ENCODE measurements around the gene CDKAL1. TPM values are rescaled to one million over a fixed set of nuclear protein-coding genes. Genes with fewer than 3 reads are reported as not detected.

Gene CDKAL1
- total and polyA plus RNA-seq, 2 of the 13 experiments (the other 11 are each of a cell fraction or from before 2014, with no cell fraction given), result 9.5 to 27.7 TPM

DNA sequence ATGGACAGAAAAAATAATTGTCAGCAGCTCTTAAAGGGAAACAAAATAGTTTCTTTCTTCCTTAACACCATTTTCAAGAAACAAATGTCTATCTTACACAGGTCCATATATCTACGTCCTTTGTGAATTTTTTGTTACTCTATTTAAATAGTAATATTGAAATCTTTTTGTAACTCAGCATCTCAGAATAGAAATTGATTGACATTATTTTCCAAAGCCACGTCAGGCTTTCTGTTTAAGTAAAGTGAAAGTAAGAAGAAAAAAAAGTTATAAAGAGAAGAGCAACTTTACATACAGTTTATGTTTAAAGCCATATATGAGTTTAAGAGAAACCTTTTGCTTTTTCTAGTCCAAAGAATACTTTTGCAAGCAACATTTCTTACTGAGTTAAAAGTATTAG is 656.4 kb downstream of the CDKAL1 start:
- ChIA-PET CTCF (ENCODE audit: low intra/inter-chr PET ratio, low total read pairs) (no interaction called here), POLR2A (no interaction called here)
- ATAC-seq, result no peak
- BruUV-seq (replicated peaks), result no TSS peak
- Histone ChIP-seq H4K20me1 (ENCODE audit: insufficient read depth, low read length) (no peaks in the 10 kb centered on the region), H3K9me3 (ENCODE audit: low read length) (no peaks in the 10 kb centered on the region), H2AFZ (ENCODE audit: low read length) (no peak overlapping the region), H3K4me1 (ENCODE audit: insufficient read depth, low read length) (peaks cover 16% of the 10 kb centered on the region), H3K4me2 (ENCODE audit: low read depth, low read length) (no peak overlapping the region), H3K4me3 (replicated peaks in 1 of 3; ENCODE audit: insufficient read depth in 1 of 3, low read depth in 2 of 3, low read length in 3 of 3) (no peak overlapping the region), H3K36me3 (replicated peaks in 1 of 2; ENCODE audit: control insufficient read depth in 1 of 2, insufficient read depth in 2 of 2, low read length in 2 of 2) (no peaks in the 10 kb centered on the region), H3K79me2 (ENCODE audit: insufficient read depth, low read length) (no peaks in the 10 kb centered on the region), H3K9ac (ENCODE audit: insufficient read depth, low read depth, low read length) (no peak overlapping the region), H3K27ac (ENCODE audit: extremely low read length, insufficient read depth, low read length) (no peak overlapping the region), H3K27me3 (ENCODE audit: control insufficient read depth in 1 of 2, insufficient read depth in 2 of 2, low read length in 2 of 2) (no peaks in the 10 kb centered on the region)
- DNase-seq (ENCODE audit: low spot score), result no peak
- intact Hi-C loops (cut with micrococcal nuclease; ENCODE audit: unreplicated experiment) (no loop called here), in situ Hi-C loops (cut with HindIII; ENCODE audit: extremely low pct_ligation_motif_present, low pct_unique_long_range_greater_than_20kb) (no loop called here)
- 96% methylated on average over 2 of the region's 2 CpGs for WGBS (ENCODE audit: low lambda C conversion rate)
- TF ChIP-seq TBX2 (CRISPR knock-in tag; IDR thresholded peaks at IDR 0.05; ENCODE audit: borderline replicate concordance), result no peak
- TF ChIP-seq GTF3A (CRISPR knock-in tag; conservative IDR thresholded peaks at IDR 0.05), result no peak
- TF ChIP-seq, protein P1, sequence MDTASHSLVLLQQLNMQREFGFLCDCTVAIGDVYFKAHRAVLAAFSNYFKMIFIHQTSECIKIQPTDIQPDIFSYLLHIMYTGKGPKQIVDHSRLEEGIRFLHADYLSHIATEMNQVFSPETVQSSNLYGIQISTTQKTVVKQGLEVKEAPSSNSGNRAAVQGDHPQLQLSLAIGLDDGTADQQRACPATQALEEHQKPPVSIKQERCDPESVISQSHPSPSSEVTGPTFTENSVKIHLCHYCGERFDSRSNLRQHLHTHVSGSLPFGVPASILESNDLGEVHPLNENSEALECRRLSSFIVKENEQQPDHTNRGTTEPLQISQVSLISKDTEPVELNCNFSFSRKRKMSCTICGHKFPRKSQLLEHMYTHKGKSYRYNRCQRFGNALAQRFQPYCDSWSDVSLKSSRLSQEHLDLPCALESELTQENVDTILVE (CRISPR knock-in tag; IDR thresholded peaks at IDR 0.05), result no peak
- no peak for TF ChIP-seq RFXAP (CRISPR knock-in tag; IDR thresholded peaks at IDR 0.05; ENCODE audit: borderline replicate concordance)
- TF ChIP-seq POLR2AphosphoS2 (IDR thresholded peaks at IDR 0.05; ENCODE audit: low read depth, low read length), result no peak
- no peak for TF ChIP-seq ZNF331 (CRISPR knock-in tag; IDR thresholded peaks at IDR 0.05)
- TF ChIP-seq, protein P2, sequence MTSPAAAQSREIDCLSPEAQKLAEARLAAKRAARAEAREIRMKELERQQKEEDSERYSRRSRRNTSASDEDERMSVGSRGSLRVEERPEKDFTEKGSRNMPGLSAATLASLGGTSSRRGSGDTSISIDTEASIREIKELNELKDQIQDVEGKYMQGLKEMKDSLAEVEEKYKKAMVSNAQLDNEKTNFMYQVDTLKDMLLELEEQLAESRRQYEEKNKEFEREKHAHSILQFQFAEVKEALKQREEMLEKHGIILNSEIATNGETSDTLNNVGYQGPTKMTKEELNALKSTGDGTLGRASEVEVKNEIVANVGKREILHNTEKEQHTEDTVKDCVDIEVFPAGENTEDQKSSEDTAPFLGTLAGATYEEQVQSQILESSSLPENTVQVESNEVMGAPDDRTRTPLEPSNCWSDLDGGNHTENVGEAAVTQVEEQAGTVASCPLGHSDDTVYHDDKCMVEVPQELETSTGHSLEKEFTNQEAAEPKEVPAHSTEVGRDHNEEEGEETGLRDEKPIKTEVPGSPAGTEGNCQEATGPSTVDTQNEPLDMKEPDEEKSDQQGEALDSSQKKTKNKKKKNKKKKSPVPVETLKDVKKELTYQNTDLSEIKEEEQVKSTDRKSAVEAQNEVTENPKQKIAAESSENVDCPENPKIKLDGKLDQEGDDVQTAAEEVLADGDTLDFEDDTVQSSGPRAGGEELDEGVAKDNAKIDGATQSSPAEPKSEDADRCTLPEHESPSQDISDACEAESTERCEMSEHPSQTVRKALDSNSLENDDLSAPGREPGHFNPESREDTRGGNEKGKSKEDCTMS (CRISPR knock-in tag; conservative IDR thresholded peaks at IDR 0.05), result no peak
- no peak for FAIRE-seq
